HFF-Myc (cell line): ENCODE measurements around the gene SVOPL.

ENCODE experiments used
- DNase-seq: peaks from one replicate; pipeline ENCODE4 v3.0.0-alpha.2; 2011; ENCODE audit warnings: low read depth; ENCODE audit errors: extremely low read depth
- H3K4me3 ChIP-seq: replicated peaks from 2 replicates; pipeline ENCODE4 v1.5.1; 2011; ENCODE audit warnings: low read depth, mild to moderate bottlenecking, control low read depth, low read length
- TF ChIP-seq, protein P1 (sequence below): IDR thresholded peaks from 2 replicates; pipeline ENCODE4 v1.5.1; 2012; ENCODE audit warnings: mild to moderate bottlenecking, low read depth, low read length, control low read depth; ENCODE audit errors: missing control alignments

SVOPL gene

DNA sequence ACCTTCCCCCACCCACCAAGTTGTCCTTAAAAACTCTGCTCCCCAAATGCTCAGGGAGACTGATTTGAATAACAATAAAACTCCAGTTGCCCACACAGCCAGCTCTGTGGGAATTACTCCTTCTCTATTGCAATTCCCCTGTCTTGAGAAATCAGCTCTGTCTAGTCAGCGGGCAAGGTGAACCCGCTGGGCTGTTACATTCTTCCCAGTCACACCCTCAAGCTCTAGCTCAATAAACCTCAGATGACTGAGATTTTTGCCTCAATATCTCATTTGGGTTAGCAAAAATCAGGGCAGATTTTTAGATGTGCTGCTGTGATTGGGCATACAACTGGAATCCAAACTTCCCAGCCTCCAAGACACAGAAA, 32.9 kb downstream of the SVOPL start:
- H3K4me3 ChIP-seq: no peak overlapping the region
- TF ChIP-seq, protein P1, sequence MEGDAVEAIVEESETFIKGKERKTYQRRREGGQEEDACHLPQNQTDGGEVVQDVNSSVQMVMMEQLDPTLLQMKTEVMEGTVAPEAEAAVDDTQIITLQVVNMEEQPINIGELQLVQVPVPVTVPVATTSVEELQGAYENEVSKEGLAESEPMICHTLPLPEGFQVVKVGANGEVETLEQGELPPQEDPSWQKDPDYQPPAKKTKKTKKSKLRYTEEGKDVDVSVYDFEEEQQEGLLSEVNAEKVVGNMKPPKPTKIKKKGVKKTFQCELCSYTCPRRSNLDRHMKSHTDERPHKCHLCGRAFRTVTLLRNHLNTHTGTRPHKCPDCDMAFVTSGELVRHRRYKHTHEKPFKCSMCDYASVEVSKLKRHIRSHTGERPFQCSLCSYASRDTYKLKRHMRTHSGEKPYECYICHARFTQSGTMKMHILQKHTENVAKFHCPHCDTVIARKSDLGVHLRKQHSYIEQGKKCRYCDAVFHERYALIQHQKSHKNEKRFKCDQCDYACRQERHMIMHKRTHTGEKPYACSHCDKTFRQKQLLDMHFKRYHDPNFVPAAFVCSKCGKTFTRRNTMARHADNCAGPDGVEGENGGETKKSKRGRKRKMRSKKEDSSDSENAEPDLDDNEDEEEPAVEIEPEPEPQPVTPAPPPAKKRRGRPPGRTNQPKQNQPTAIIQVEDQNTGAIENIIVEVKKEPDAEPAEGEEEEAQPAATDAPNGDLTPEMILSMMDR: no peak
- DNase-seq: no peak

DNA sequence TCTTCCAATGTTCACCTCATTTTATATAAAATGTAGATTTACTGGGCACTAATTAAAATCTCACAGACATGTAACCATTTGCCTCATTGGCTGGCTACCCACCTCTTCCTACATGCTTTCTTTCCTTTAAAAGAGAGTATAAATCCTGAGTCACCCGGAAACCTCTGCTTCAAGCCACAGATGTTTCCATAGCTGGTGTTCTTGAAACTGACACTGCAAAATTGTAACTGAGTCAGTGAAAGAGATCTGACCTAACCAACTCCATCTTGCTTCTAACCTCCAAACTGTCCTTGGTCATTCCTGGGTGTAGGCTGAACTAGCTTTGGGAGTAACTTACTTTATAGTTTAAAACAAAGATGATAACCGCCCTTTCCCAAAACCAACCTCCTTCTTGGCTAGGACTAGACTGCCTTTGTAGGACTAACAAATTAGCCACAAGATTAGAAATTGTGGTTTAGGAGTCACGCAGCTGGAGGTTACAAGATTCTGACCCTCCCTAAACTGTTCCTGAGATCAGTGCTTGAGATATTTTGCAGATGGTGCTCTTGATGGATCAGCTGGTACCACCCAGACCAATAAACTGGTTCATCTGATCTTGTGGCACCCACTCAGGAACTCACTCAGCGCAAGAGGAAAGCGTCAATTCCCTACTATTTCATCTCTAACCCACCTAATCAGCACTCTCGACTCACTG, 33.5 kb downstream of the SVOPL start:
- no peak overlapping the region for H3K4me3 ChIP-seq
- TF ChIP-seq, protein P1: no peak
- DNase-seq: no peak

DNA sequence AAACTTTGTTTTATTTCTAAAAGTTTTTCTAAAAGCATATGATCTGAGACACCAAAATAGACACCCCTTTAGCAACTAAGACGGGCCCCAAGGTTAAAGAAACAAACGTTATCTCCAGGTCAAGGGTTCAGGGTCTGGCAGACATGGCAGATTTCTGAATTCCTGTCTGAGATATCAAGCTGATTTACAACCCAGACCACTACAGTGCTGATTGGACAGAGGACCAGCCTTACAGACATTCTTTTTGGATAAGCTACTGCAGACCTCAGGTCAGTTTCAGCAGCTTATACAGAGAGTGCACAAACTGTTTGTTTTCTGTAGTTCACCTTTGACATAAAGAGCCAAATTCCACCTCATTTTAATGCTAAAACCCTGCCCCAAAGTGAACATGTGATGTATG, 34.8 kb downstream of the SVOPL start:
- no peak for DNase-seq
- H3K4me3 ChIP-seq: no peak overlapping the region
- TF ChIP-seq, protein P1: no peak

DNA sequence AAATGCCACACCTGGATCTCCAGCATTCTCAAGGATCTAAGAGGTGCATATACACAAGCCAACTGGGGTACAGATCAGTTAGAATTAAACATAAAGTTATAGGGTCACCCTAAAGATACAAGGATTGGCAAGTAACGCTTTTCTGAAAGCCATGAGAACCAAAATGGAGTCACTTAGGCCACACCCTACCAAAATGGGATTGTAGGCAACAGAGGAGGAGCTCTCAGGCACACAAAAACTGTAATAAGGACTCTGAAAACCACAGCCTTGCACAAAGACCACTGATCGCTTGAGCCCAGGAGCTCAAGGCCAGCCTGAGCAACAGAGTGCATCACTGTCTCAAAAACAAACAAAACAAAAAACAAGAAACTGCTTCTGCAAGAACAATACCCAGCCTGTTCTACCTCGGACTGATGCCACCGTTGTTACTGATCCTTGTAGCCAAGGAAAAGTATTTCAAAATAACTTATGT, 35.5 kb downstream of the SVOPL start:
- H3K4me3 ChIP-seq: no peak overlapping the region
- TF ChIP-seq, protein P1: no peak
- no peak for DNase-seq

DNA sequence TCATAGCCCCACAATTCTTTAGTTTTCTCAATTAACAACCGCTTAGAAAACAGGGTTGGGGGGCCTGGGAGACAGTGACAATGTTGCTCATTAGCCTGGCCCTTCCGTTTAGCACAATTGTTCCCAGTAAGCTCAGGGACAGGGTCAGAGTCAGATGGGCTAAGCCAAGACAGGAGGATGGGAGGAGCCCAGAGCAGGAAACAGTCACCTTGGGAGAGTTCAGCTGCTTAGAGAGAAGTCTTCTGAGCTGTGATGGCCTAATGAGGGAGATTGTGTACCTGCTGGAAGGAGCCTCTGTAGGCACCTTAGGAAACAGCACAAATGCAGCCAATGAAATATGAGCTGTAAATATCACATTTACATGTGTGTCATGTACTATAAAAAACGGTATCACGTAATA, 35.9 kb downstream of the SVOPL start:
- no peak for DNase-seq
- H3K4me3 ChIP-seq: no peak overlapping the region
- TF ChIP-seq, protein P1: no peak

DNA sequence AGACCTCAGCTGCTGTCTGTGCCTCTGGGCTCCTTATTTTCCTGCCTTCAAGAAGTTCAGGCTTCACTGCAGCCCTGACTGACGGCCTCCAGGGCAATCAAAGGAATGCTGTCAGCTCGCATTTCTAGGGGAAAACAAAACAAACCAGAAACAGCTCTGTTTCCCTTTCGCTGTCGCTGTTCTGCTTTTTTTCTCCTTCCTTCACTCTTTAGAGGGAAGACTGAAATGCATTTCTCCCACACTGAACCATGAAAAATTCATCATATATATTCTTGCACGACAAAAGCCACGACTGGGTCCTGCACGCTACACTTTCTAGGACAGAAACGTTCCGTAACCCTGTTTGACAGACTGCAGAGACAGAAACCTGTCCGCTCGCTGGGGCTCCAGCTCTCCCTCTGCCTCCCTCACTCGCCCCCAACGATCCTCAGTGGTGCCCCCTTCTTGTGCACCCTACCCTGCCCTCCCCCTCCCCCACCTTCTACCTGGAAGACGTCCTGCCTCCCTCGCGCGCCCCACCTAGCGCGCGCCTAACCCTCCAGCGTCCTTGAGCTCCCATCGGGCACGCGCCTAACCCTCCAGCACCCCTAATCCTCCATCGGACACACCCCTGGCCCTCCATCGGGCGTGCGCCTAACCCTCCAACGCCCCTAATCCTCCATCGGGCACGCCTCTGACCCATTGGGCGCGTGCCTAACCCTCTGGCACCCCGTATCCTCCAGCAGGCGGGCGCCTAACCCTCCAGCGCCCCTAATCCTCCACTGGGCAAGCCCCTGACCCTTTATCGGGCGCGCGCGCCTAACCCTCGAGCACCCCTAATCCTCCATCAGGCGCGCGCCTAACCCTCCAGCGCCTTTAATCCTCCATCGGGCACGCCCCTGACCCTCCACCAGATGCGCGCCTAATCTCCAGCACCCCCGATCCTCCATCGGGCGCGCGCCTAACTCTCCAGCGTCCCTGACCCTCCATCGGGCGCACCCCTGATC, 37.1 kb downstream of the SVOPL start:
- 0 out of 2 replicates have a peak overlapping the region, but pooled peaks have one; percentile 8 for H3K4me3 ChIP-seq
- no peak for DNase-seq
- TF ChIP-seq, protein P1: no peak
